CD4-positive, alpha-beta T cell (primary cell): ENCODE results near the gene ARL8A. TPM values are rescaled to one million over a fixed set of nuclear protein-coding genes. Genes with fewer than 3 reads are reported as not detected.

Experiments used
- ATAC-seq: fragments of 200-7000 bp; cut with Tn5 transposase; one replicate; pipeline ENCODE4 v1.10.0; 2022; ENCODE audit warnings: mild to moderate bottlenecking; ENCODE audit not compliant: poor library complexity
- CTCF ChIA-PET: fragments of 350-600 bp; sonication (Branson Sonifier 250); formaldehyde crosslinking; loops from one replicate; lab custom pipeline; 2021; ENCODE audit warnings: antibody characterized with exemption, inconsistent platforms; lab: Charles Lee
- POLR2A ChIA-PET: fragments of 350-600 bp; sonication (Branson Sonifier 250); formaldehyde crosslinking; loops from one replicate; lab custom pipeline; 2021; ENCODE audit warnings: antibody characterized with exemption, inconsistent platforms; lab: Charles Lee
- DNase-seq, 14 experiments: peaks; one replicate each; pipeline ENCODE4 v3.0.0-alpha.2; 2013 to 2020; ENCODE audit warnings: mixed read lengths in 2 of 14
- H3K27ac ChIP-seq, 2 donors: one replicate each; pipeline versions ENCODE4 v1.5.1 to v1.7.0; 2013; ENCODE audit warnings: low read length in 2 of 2, low read depth in 1 of 2, mild to moderate bottlenecking in 1 of 2
- H3K27me3 ChIP-seq, 2 experiments: 1 replicate in 1 of 2; 2 replicates in 1 of 2; pipeline versions ENCODE4 v1.6.1 to v1.7.0; 2013; ENCODE audit warnings: low read length in 2 of 2, control low read depth in 1 of 2, mild to moderate bottlenecking in 1 of 2, moderate library complexity in 1 of 2; ENCODE audit not compliant: insufficient read depth in 2 of 2, control insufficient read depth in 1 of 2
- H3K36me3 ChIP-seq: one replicate; pipeline ENCODE4 v1.6.1; 2013; ENCODE audit warnings: low read length, control low read depth; ENCODE audit not compliant: insufficient read depth
- H3K4me1 ChIP-seq: one replicate; pipeline ENCODE4 v1.6.1; 2013; ENCODE audit warnings: low read length, control low read depth; ENCODE audit not compliant: insufficient read depth
- H3K4me3 ChIP-seq: one replicate; pipeline ENCODE4 v1.5.1; 2013; ENCODE audit warnings: mild to moderate bottlenecking, low read length, moderate library complexity
- H3K9me3 ChIP-seq, 2 experiments: 1 replicate in 1 of 2; 2 replicates in 1 of 2; pipeline versions ENCODE4 v1.6.1 to v1.7.0; 2013; ENCODE audit warnings: low read length in 2 of 2, mild to moderate bottlenecking in 2 of 2, control low read depth in 1 of 2, moderate library complexity in 1 of 2; ENCODE audit not compliant: control insufficient read depth in 1 of 2, insufficient read depth in 1 of 2
- H3K27ac Mint-ChIP-seq: one replicate; pipeline ENCODE4 v1.8.0; 2020; ENCODE audit warnings: mixed read lengths
- H3K27me3 Mint-ChIP-seq: one replicate; pipeline ENCODE4 v1.8.0; 2021; ENCODE audit warnings: mixed read lengths
- H3K36me3 Mint-ChIP-seq: one replicate; pipeline ENCODE4 v1.8.0; 2021; ENCODE audit warnings: low read depth, mixed read lengths
- H3K4me1 Mint-ChIP-seq: one replicate; pipeline ENCODE4 v1.8.0; 2021; ENCODE audit warnings: low read depth, mixed read lengths
- H3K4me3 Mint-ChIP-seq: one replicate; pipeline ENCODE4 v1.8.0; 2020; ENCODE audit warnings: mild to moderate bottlenecking, mixed read lengths
- H3K9me3 Mint-ChIP-seq: one replicate; pipeline ENCODE4 v1.8.0; 2020; ENCODE audit warnings: mixed read lengths
- CTCF ChIP-seq: fragments of 200-600 bp; IDR thresholded peaks from one replicate; pipeline ENCODE4 v1.8.0; 2022; ENCODE audit warnings: antibody characterized with exemption, mild to moderate bottlenecking
- intact Hi-C, 2 experiments: fragments of 100-400 bp; cut with DNase I in 1 of 2; cut with micrococcal nuclease in 1 of 2; formaldehyde crosslinking; loops; one replicate each; pipeline versions ENCODE4 v1.15.1 to v1.9.0; 2023 to 2025; cut with DNase I, micrococcal nuclease
- total RNA-seq, 174 experiments: library from RNA in 2 of 174; stranded (reverse) in 2 of 174; gene quantifications; one replicate each; pipeline ENCODE4 v1.2.3 and lab custom pipeline; 2021 to 2026

The ARL8A gene
- total RNA-seq, 2 experiments from 2014 or later, result 73.5 to 73.8 TPM

GRCh38 chr1:202161151-202162046 is 16.9 kb upstream of the ARL8A start:
- POLR2A ChIA-PET, result interaction anchor here (0.8 to 4.9 kb wide), 6 partner anchors 7 to 1139 kb away, joined by 3 to 66 read pairs (median 7); partner anchors contain the start of genes ARL8A and PPP1R12B
- DNase-seq, result peak in 4 of 14 experiments; percentile 14 to 41 (median 27)
- no peak for TF ChIP-seq CTCF

GRCh38 chr1:202160377-202160940 is 15.9 kb upstream of the ARL8A start, which contains the start of gene PTPN7:
Gene PTPN7 (minus strand): TSS chr1:202160602. CDS start chr1:202159402, 1,200 bp downstream.
- Mint-ChIP-seq H3K4me3 (peak within 1 kb of the TSS; percentile 99), H3K9me3 (no peaks in the 10 kb centered on the region), H3K27me3 (no peaks in the 10 kb centered on the region), H3K4me1 (peaks cover 92% of the 10 kb centered on the region), H3K36me3 (peaks cover 45% of the 10 kb centered on the region), H3K27ac (peak within 1 kb of the TSS; percentile 99)
- TF ChIP-seq CTCF, result peak; percentile 76
- Histone ChIP-seq H3K9me3 (no peaks in the 10 kb centered on the region), H3K36me3 (peaks cover 29% of the 10 kb centered on the region), H3K27me3 (no peaks in the 10 kb centered on the region), H3K4me3 (peak within 1 kb of the TSS; percentile 89), H3K4me1 (peaks cover 98% of the 10 kb centered on the region), H3K27ac (peak within 1 kb of the TSS; percentile 94 to 97)
- intact Hi-C loops, result no loop called here
- POLR2A ChIA-PET, result interaction anchor here (1.0 to 4.9 kb wide), 7 partner anchors 9 to 188 kb away, joined by 3 to 66 read pairs (median 5); partner anchors contain the start of genes ARL8A, PPP1R12B and UBE2T
- DNase-seq, result peak; percentile 67 to 89 (median 78)
- peak; percentile 68 for ATAC-seq
- CTCF ChIA-PET, result interaction anchor here (0.9 to 3.2 kb wide), 10 partner anchors 10 to 188 kb away, joined by 3 to 8 read pairs (median 6); partner anchors contain the start of genes ARL8A, LGR6 and PPP1R12B

More at GRCh38 chr1:202161151-202162046, 16.9 kb upstream of the ARL8A start:
- Mint-ChIP-seq H3K27ac (peak overlapping the region; percentile 99), H3K27me3 (no peaks in the 10 kb centered on the region), H3K36me3 (peaks cover 35% of the 10 kb centered on the region), H3K9me3 (no peaks in the 10 kb centered on the region), H3K4me3 (peak overlapping the region; percentile 99), H3K4me1 (peaks cover 89% of the 10 kb centered on the region)
- Histone ChIP-seq H3K4me3 (peak overlapping the region; percentile 89), H3K27ac (peak overlapping the region; percentile 94 to 97), H3K27me3 (no peaks in the 10 kb centered on the region), H3K9me3 (no peaks in the 10 kb centered on the region), H3K36me3 (peaks cover 20% of the 10 kb centered on the region), H3K4me1 (peaks cover 99% of the 10 kb centered on the region)
- ATAC-seq, result no peak
- CTCF ChIA-PET, result interaction anchor here (1.1 to 3.2 kb wide), 7 partner anchors 9 to 183 kb away, joined by 3 to 8 read pairs (median 6); partner anchors contain the start of genes ARL8A and LGR6
- intact Hi-C loops, result no loop called here
